ENCODE data around the gene C1orf52.

- no peak for TF ChIP-seq CTCF (IDR thresholded peaks at IDR 0.05)
- TF ChIP-seq EP300 (IDR thresholded peaks at IDR 0.05), result no peak
- TF ChIP-seq POLR2A (IDR thresholded peaks at IDR 0.05), result no peak
- TF ChIP-seq POLR2AphosphoS5 (IDR thresholded peaks at IDR 0.05), result no peak
Measured at GRCh38 chr1:85223334-85223733, 36.1 kb downstream of the C1orf52 start.

Data from upper lobe of left lung (tissue), 4 donors.